GM18951 (cell line): ENCODE measurements around the gene SPTBN5.

Source experiments
- POLR2A ChIP-seq: IDR thresholded peaks from 4 replicates; pipeline ENCODE4 v1.6.1; 2011; ENCODE audit warnings: mild to moderate bottlenecking; ENCODE audit not compliant: insufficient read length, insufficient read depth; ENCODE audit errors: extremely low read depth
- in situ Hi-C: fragments of 300-500 bp; cut with MboI; formaldehyde crosslinking; loops from one replicate; pipeline ENCODE4 v1.12.0; 2022; ENCODE audit warnings: low sequenced_read_pairs, mixed read lengths, inconsistent platforms; ENCODE audit not compliant: unreplicated experiment

Gene SPTBN5

DNA sequence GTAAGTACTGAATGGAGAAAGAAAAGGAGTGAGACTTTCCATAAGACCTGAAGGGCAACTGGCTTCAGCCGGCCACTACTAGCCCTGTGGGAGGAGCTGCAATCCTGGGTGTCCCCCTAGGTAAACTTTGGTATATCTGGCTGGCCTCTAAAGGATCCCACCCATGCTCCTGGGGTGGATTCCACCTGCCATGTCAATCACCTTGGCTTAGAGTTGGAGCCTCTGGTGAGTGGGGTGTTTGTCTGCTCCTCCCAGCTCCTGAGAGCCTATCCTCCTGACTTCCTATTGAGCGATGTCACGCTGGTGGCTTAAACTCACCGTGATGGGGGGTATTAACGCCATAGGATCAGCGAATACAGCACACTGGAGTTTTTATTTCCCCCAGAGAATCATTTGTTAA, 2.6 kb downstream of the SPTBN5 start:
- TF ChIP-seq POLR2A: no peak
- in situ Hi-C loops: no loop called here

DNA sequence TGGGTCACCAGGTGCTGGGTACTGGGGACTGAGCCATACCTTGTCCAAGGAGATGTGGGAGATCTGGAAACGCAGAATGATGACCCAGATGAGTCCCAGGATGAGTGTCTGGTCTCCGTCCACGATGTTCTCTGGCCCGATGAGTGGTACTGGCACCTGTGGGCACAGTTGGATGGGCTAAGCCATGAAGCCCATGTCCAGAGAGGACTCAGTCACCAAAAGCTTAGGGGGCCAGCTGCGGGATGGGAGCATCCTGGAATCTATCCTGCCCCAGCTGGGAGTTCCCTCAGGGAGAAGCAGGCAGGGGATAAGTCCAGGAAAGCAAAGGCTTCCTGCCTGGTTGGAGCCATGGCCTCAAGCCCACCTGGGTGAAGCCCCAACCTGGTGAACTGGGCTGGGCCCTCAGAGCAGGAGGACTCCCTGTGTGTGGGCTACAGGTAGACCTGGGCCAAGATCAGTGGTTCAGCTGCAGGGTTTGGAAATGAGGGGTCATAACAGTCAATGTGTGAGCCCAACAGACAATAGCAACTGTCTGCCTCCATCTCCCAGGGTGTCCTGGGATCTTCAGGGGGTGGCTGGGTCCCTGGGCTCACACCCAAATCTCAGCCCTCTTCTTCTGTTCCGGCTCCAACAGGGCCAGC, 3.7 kb downstream of the SPTBN5 start:
- in situ Hi-C loops: no loop called here
- no peak for TF ChIP-seq POLR2A

DNA sequence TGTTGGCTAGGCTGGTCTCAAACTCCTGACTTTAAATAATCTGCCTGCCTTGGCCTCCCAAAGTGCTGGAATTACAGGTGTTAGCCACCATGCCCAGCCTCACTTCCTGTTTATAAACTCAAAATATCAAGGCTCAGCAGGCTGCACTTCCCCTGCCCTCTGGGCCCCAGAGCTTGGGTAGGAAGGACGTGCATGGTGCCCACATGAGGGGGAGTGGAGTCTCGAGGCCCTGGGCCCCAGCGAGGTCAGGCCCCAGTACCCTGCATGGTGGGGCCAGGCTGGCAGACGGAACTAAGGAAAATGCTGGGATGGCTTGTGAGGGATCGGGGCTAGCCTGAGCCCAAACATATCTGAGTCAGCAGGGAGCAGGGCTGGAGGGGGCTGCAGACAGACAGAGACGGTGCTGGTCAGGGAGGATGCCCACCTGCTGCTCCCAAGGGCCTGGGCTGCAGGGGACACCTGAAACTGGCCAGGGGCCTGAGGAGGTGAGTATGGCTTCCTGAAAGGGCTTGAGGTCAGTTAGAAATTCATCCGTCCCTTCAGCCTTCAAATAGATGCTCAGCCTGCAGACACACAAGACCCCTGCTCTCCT, 5.1 kb downstream of the SPTBN5 start:
- TF ChIP-seq POLR2A: no peak
- in situ Hi-C loops: no loop called here

DNA sequence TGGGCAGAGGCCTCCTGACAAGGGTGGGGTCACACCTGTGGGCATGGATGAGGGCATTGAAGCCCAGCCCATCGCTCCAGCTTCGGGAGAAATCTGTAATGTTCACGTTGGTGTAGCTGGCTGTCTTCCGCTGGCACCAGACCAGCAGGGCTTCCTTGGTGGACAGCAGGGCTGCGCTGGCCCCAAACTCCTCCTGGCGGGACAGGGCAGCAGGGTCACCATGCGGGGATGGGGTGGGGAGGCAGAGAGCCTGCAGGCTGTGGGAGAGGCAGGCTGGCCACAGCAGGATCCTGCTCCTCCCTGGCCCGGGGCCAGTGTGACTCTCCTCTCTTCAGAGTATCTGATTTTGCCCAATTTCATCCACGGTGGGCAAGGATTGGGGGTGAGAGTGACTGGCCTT, 6.0 kb downstream of the SPTBN5 start:
- no peak for TF ChIP-seq POLR2A

DNA sequence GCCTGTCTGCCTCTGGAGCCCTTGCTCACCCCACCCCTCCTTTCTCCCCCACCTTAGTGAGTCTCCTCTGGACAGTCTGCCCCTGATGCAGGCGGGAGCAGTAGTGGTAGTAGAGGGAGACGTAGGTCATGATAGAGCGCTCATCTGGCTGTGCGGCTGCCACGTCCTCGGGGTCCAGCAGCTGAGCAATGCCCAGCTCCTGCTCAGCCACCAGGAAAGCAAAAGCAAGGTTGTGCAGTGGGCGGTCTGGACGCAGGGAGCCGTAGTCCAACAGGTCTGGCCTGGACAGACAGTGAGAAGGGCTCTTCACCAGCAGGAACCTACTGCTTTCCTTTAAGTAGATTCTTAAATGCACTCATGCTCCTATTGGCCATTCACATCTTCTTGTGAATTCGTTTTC, 6.7 kb downstream of the SPTBN5 start:
- no peak for TF ChIP-seq POLR2A
- in situ Hi-C loops: no loop called here

More for the DNA sequence above, 6.0 kb downstream of the SPTBN5 start:
- in situ Hi-C loops: no loop called here

GRCh38 chr15:41886741-41887140, 7.1 kb downstream of the SPTBN5 start:
- TF ChIP-seq POLR2A: no peak
- in situ Hi-C loops: no loop called here

DNA sequence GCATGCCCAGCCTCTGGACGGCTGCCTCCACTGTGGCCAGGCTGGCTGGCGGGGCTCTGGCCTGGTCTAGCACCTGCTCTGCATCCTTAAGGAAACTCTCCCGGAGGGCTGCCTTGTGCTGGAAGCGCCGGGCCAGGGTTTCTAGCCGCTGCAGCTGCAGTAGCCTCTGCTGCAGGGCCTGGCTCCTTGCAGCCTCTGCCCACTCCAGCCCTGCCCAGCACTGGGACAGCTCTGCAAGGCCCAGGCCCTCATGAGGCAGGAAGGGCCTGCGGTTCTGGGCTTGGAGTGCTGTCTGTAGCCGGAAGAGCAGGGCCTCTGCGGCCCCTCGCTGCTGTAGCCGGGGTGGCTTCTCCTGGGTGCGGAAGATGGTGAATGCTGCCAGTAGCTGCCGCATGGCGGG, 8.0 kb downstream of the SPTBN5 start:
- in situ Hi-C loops: no loop called here
- TF ChIP-seq POLR2A: no peak

DNA sequence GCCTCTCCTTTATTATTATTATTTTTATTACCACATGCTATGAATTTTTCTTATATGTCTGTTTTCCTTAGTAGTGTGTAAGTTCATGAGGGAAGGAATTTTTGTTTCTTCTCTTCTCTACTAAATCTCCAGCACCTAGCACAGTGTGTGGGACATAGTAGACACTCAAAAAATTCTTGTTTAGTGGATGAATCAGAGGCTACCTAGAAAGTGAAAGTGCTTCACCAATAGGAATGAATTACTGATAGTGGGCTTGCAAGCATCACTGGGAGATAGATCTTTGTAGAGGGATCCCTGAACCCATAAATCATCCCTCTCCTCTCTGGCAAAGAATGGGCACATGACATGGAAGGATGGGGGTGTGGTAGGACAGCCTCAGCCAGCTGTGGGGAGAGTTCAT, 8.5 kb downstream of the SPTBN5 start:
- TF ChIP-seq POLR2A: no peak
- in situ Hi-C loops: no loop called here

- no peak for TF ChIP-seq POLR2A
- in situ Hi-C loops: no loop called here
Measured at GRCh38 chr15:41884458-41884857, 9.4 kb downstream of the SPTBN5 start.

DNA sequence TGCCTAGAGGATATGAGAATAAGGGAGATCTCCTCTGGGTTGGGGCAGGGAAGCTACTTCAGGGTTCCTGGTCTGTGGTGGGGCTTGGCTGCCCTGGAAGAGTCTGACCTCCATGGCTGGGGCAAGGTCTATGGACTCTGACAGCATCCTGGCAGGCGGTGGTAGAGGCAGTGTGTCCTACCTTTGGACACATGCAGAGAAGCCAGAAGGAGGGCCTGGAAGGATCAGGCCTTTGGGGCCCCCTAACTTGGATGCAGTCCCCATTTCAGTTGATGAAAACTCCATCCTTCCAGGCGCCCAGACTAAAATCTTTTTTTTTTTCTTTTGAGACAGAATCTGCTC, 10.4 kb downstream of the SPTBN5 start:
- in situ Hi-C loops: no loop called here
- TF ChIP-seq POLR2A: no peak

GRCh38 chr15:41882689-41883483, 11.0 kb downstream of the SPTBN5 start:
- no peak for TF ChIP-seq POLR2A
- in situ Hi-C loops: no loop called here

- no peak for TF ChIP-seq POLR2A
- in situ Hi-C loops: no loop called here
Measured at GRCh38 chr15:41881920-41882688, 11.7 kb downstream of the SPTBN5 start.

GRCh38 chr15:41881550-41881919, 12.3 kb downstream of the SPTBN5 start:
- TF ChIP-seq POLR2A: no peak
- in situ Hi-C loops: no loop called here
